SU-DHL-6 (cell line): ENCODE measurements around the gene PRRC2A.

ENCODE experiments used
- CTCF ChIP-seq: fragments of 200-600 bp; sonication (generic); IDR thresholded peaks from one replicate; pipeline ENCODE4 v1.5.1; 2017; ENCODE audit warnings: antibody characterized with exemption, mild to moderate bottlenecking, low read length, moderate library complexity; ENCODE audit not compliant: insufficient read depth, poor library complexity, severe bottlenecking
- EZH2phosphoT487 ChIP-seq: fragments of 200-600 bp; sonication (generic), shearing (Covaris generic); conservative IDR thresholded peaks from 2 replicates; pipeline ENCODE4 v1.6.1; 2018; ENCODE audit warnings: mild to moderate bottlenecking, antibody characterized with exemption, low read length, moderate library complexity, mixed read lengths

GRCh38 chr6:31687321-31687720 lies 66.8 kb downstream of the PRRC2A start:
- TF ChIP-seq CTCF (no peak), EZH2phosphoT487 (no peak)
